Neural cell (in vitro differentiated cells): ENCODE measurements around the gene DNAAF5. TPM values are rescaled to one million over a fixed set of nuclear protein-coding genes. Genes with fewer than 3 reads are reported as not detected.

Experiments used
- H2AFZ ChIP-seq: fragments of 200-600, 300-800 bp; sonication (generic), shearing (Covaris generic); 2 replicates; pipeline ENCODE4 v1.6.0; 2014; ENCODE audit warnings: low read depth, mild to moderate bottlenecking, antibody characterized with exemption, low read length, moderate library complexity
- H3F3A ChIP-seq: fragments of 200-600 bp; shearing (Covaris generic); 2 replicates; pipeline ENCODE4 v1.6.1; 2016; ENCODE audit warnings: mild to moderate bottlenecking, moderate library complexity, mixed read lengths, antibody characterized with exemption, low read length; ENCODE audit not compliant: insufficient read depth, poor library complexity, severe bottlenecking
- H3K27ac ChIP-seq: fragments of 200-600, 300-800 bp; sonication (generic), shearing (Covaris generic); 2 replicates; pipeline ENCODE4 v1.5.1; 2014; ENCODE audit warnings: mild to moderate bottlenecking, low read length, moderate library complexity
- H3K27me3 ChIP-seq: fragments of 300-800, 200-600 bp; sonication (generic), shearing (Covaris generic); 2 replicates; pipeline ENCODE4 v1.6.0; 2014; ENCODE audit warnings: mild to moderate bottlenecking, low read depth, low read length, moderate library complexity; ENCODE audit not compliant: insufficient read depth
- H3K36me3 ChIP-seq: fragments of 300-800, 200-600 bp; sonication (generic), shearing (Covaris generic); 2 replicates; pipeline ENCODE4 v1.5.1; 2014; ENCODE audit warnings: mild to moderate bottlenecking, antibody characterized with exemption, low read length, moderate library complexity; ENCODE audit not compliant: insufficient read depth
- H3K4me2 ChIP-seq: fragments of 300-800, 200-600 bp; sonication (generic), shearing (Covaris generic); 2 replicates; pipeline ENCODE4 v1.6.0; 2014; ENCODE audit warnings: mild to moderate bottlenecking, low read length
- H3K4me3 ChIP-seq: fragments of 300-800, 200-600 bp; sonication (generic), shearing (Covaris generic); 2 replicates; pipeline ENCODE4 v1.5.1; 2014; ENCODE audit warnings: mild to moderate bottlenecking, low read length, moderate library complexity
- H3K79me2 ChIP-seq: fragments of 200-600 bp; shearing (Covaris generic); replicated peaks from 2 replicates; pipeline ENCODE4 v1.6.0; 2014; ENCODE audit warnings: mild to moderate bottlenecking, low read length, moderate library complexity; ENCODE audit not compliant: insufficient read depth
- H3K9ac ChIP-seq: fragments of 300-800, 200-600 bp; sonication (generic), shearing (Covaris generic); 2 replicates; pipeline ENCODE4 v1.6.1; 2016; ENCODE audit warnings: mild to moderate bottlenecking, low read length, mixed read lengths
- H3K9me2 ChIP-seq: fragments of 200-600 bp; shearing (Covaris generic); 2 replicates; pipeline ENCODE4 v1.6.1; 2016; ENCODE audit warnings: mild to moderate bottlenecking, low read length, mixed read lengths; ENCODE audit not compliant: insufficient read depth
- H3K9me3 ChIP-seq: fragments of 200-600, 300-800 bp; sonication (generic), shearing (Covaris generic); 2 replicates; pipeline ENCODE4 v1.6.1; 2016; ENCODE audit warnings: mild to moderate bottlenecking, mixed run types, low read length, moderate library complexity, mixed read lengths
- H4K20me1 ChIP-seq: fragments of 200-600 bp; shearing (Covaris generic); 2 replicates; pipeline ENCODE4 v1.6.1; 2016; ENCODE audit warnings: mild to moderate bottlenecking, mixed run types; ENCODE audit not compliant: insufficient read depth
- CTCF ChIP-seq: fragments of 450-650 bp; IDR thresholded peaks from 2 replicates; pipeline ENCODE4 v1.5.1; 2014; ENCODE audit warnings: antibody characterized with exemption, mild to moderate bottlenecking, moderate library complexity; ENCODE audit not compliant: poor library complexity, severe bottlenecking
- EP300 ChIP-seq: fragments of 450-650 bp; conservative IDR thresholded peaks from 2 replicates; pipeline ENCODE4 v1.6.1; 2014; ENCODE audit warnings: antibody characterized with exemption, mild to moderate bottlenecking, moderate library complexity; ENCODE audit not compliant: poor library complexity, severe bottlenecking
- EZH2 ChIP-seq: fragments of 200-600, 300-800 bp; shearing (Covaris generic), sonication (generic); IDR thresholded peaks from 2 replicates; pipeline ENCODE4 v1.6.1; 2014; ENCODE audit warnings: antibody characterized with exemption, low read length, borderline replicate concordance, mild to moderate bottlenecking; ENCODE audit not compliant: insufficient read depth, poor library complexity, severe bottlenecking
- MXI1 ChIP-seq: fragments of 450-650 bp; conservative IDR thresholded peaks from 2 replicates; pipeline ENCODE4 v1.6.1; 2014; ENCODE audit warnings: antibody characterized with exemption, mild to moderate bottlenecking; ENCODE audit not compliant: poor library complexity, severe bottlenecking
- POLR2AphosphoS5 ChIP-seq: IDR thresholded peaks from 2 replicates; pipeline ENCODE4 v1.6.1; 2012
- RAD21 ChIP-seq: fragments of 450-650 bp; conservative IDR thresholded peaks from 2 replicates; pipeline ENCODE4 v1.6.1; 2014; ENCODE audit warnings: antibody characterized with exemption, mild to moderate bottlenecking, moderate library complexity
- SMC3 ChIP-seq: fragments of 450-650 bp; conservative IDR thresholded peaks from 2 replicates; pipeline ENCODE4 v1.6.1; 2014; ENCODE audit warnings: antibody characterized with exemption, mild to moderate bottlenecking, moderate library complexity; ENCODE audit not compliant: poor library complexity
- TAF1 ChIP-seq: IDR thresholded peaks from 2 replicates; pipeline ENCODE4 v1.6.1; 2012; ENCODE audit warnings: low read depth
- polyA plus RNA-seq: library from polyadenylated mRNA; depleted of rRNA; stranded (reverse); fragments of >200 nt; gene quantifications from 2 replicates; pipeline ENCODE4 v1.2.3, GENCODE V29; 2014
- TF ChIP-seq, protein P1 (sequence below): IDR thresholded peaks from 2 replicates; pipeline ENCODE4 v1.6.1; 2012; ENCODE audit warnings: borderline replicate concordance

Gene DNAAF5
- polyA plus RNA-seq, 1 donor from 2014 or later, result 5.3 TPM

DNA sequence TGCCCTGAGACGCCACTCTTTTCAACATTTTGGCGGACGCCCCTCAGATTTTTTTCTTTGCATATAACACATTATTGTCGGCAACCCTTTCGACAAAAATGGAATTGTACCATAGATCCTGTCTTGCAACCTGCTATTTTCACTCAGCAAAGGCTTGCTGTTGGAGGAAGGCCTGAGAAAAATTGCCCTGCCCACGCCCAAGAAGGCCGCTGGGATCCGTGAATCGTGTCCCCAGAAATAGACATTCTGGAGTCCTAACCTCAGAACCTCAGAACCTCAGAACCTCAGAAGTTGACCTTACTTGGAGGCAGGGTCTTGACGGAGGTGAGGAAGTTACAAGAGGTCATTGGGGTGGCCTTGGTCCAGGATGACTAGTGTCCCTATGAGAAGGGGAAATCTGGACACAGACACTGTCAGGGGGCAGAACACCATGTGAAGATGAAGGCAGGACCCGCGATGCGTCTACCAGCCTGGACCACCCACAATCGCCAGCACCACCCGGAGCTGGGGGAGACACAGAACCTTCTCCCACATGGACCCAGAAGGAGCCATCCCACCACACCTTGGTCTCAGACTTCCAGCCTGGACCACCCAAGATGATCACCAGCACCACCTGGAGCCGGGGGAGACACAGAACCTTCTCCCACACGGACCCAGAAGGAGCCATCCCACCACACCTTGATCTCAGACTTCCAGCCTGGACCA, 19.1 kb upstream of the DNAAF5 start:
- Histone ChIP-seq H3K9me3 (no peaks in the 10 kb centered on the region), H3K4me2 (no peak overlapping the region), H3K79me2 (no peaks in the 10 kb centered on the region), H4K20me1 (no peaks in the 10 kb centered on the region), H3K9me2 (no peaks in the 10 kb centered on the region), H2AFZ (no peak overlapping the region), H3K27ac (no peak overlapping the region), H3K9ac (no peak overlapping the region), H3K4me3 (no peak overlapping the region), H3K27me3 (no peaks in the 10 kb centered on the region), H3F3A (no peaks in the 10 kb centered on the region), H3K36me3 (no peaks in the 10 kb centered on the region)
- no peak for TF ChIP-seq EZH2
- TF ChIP-seq, protein P1, sequence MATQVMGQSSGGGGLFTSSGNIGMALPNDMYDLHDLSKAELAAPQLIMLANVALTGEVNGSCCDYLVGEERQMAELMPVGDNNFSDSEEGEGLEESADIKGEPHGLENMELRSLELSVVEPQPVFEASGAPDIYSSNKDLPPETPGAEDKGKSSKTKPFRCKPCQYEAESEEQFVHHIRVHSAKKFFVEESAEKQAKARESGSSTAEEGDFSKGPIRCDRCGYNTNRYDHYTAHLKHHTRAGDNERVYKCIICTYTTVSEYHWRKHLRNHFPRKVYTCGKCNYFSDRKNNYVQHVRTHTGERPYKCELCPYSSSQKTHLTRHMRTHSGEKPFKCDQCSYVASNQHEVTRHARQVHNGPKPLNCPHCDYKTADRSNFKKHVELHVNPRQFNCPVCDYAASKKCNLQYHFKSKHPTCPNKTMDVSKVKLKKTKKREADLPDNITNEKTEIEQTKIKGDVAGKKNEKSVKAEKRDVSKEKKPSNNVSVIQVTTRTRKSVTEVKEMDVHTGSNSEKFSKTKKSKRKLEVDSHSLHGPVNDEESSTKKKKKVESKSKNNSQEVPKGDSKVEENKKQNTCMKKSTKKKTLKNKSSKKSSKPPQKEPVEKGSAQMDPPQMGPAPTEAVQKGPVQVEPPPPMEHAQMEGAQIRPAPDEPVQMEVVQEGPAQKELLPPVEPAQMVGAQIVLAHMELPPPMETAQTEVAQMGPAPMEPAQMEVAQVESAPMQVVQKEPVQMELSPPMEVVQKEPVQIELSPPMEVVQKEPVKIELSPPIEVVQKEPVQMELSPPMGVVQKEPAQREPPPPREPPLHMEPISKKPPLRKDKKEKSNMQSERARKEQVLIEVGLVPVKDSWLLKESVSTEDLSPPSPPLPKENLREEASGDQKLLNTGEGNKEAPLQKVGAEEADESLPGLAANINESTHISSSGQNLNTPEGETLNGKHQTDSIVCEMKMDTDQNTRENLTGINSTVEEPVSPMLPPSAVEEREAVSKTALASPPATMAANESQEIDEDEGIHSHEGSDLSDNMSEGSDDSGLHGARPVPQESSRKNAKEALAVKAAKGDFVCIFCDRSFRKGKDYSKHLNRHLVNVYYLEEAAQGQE, result no peak
- no peak for TF ChIP-seq EP300
- TF ChIP-seq SMC3, result no peak
- TF ChIP-seq MXI1, result no peak
- no peak for TF ChIP-seq CTCF
- TF ChIP-seq RAD21, result no peak
- no peak for TF ChIP-seq TAF1
- no peak for TF ChIP-seq POLR2AphosphoS5

DNA sequence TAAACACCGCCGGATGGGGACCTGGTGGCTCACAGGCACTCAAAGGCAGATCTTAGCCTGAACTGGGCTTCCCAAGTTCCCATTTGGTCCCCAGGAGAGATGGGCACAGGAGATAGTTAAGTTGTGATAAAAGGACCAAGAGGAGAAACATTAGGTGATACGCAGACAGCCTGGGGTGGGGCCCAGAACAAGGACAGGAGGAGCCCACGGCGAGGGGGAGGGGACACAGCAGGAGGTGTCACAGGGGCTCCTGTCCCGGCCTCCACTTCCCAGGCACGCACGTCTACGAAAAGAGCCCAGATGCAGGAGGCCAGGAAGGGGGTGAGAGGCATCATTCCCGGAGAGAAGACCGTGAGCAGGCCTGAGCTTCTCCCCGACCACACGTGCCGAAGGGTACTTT, 16.3 kb upstream of the DNAAF5 start:
- Histone ChIP-seq H3K27ac (no peak overlapping the region), H3K4me2 (no peak overlapping the region), H3K9me3 (no peaks in the 10 kb centered on the region), H3K4me3 (no peak overlapping the region), H3K36me3 (no peaks in the 10 kb centered on the region), H3K9ac (no peak overlapping the region), H3K27me3 (no peaks in the 10 kb centered on the region), H4K20me1 (no peaks in the 10 kb centered on the region), H3K9me2 (no peaks in the 10 kb centered on the region), H3K79me2 (no peaks in the 10 kb centered on the region), H2AFZ (no peak overlapping the region), H3F3A (no peaks in the 10 kb centered on the region)
- TF ChIP-seq RAD21 (no peak), POLR2AphosphoS5 (no peak), TAF1 (no peak), EZH2 (no peak), CTCF (no peak), MXI1 (no peak), EP300 (no peak), SMC3 (no peak)
- TF ChIP-seq, protein P1, result no peak
